Hepatic stellate cell (primary cell): Measurements from ENCODE around the gene AP5Z1.

Experiments used
- DNase-seq: peaks from one replicate; pipeline ENCODE4 v3.0.0; 2011; ENCODE audit warnings: low spot score

Gene AP5Z1

DNA sequence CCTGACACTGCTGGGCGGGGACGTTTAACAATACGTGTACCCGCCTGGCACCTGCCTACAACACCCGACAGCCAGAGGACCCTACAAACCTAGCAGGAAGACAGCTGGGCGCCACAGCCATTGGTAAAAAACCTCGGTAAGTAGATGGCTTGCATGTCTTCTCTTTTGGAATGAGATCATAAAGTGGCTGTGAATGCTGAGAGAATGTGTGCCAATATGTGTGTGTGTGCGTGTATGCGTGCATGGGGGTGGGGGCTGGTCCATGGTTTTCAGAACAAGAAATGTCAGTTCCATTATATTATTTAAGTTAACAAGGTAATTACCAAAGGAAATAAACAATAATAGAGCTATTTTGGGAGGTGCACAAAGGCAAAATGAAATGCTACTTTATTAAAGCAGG lies 47.3 kb downstream of the AP5Z1 start:
- DNase-seq = no peak

DNA sequence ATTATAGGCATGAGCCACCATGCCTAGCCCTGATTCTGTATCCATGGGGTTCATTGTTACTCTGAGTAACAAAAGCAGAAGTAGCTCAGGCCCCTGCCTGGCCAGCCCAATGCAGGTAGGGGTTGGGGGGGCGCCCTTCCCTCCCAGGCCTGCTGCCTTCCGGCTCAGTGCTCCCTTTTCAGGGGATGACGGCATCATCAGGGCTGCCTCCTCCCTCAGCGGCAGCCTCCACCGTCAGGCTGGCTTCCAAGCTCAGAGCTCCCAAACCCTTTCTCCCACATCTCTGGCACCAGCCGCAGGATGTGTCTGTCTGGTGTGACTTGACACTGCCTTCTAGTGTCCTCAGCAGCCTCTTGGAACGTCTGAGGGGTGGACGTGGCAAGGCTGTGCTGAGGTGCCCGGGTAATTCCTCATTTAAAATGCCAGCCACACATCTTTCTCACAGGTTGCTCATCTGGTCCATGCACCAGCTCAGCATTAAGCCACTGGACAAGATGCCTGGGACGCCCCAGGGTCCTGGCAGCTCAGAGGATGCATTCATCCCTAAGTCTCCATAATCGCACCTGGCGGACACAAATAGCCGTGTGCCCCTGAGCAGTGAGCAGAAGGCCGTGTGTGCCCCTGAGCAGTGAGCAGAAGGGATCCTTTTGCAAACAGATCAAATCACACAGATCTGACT lies 48.2 kb downstream of the AP5Z1 start:
- no peak for DNase-seq

GRCh38 chr7:4824120-4824775 lies 48.8 kb downstream of the AP5Z1 start:
- no peak for DNase-seq

GRCh38 chr7:4825081-4825480 lies 49.7 kb downstream of the AP5Z1 start:
- no peak for DNase-seq

DNA sequence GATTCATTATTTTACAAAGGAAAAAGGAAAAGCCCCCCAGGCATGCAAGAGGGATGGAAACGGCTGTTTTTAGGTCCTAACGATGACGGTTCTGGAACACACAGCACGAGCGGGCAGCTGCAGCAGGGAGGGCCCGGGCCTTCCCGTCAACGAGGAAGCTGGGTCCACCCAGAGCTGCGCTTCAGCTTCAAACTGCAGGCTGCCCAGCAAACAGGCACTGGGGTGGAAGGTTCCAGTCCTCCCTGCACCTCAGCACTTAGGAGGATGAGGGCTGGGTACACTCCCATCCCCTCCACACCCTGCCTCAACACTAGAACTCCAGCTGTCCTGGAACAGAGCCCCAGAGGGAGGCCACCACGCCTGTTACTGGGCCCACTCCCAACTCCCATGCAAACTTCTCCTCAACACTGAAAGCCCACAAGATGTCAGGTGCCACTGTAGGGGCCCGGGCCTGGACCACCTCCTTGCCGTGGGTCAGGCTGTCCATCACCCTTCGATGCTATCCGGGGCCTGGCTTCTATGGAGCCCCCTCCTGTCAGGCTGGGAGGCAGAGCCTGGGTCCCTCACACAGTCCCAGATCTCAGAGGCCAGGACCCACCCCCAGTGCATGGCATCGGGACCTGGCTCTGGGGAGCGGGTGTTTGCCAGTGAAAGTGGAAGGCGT lies 53.4 kb downstream of the AP5Z1 start:
- DNase-seq = no peak

DNA sequence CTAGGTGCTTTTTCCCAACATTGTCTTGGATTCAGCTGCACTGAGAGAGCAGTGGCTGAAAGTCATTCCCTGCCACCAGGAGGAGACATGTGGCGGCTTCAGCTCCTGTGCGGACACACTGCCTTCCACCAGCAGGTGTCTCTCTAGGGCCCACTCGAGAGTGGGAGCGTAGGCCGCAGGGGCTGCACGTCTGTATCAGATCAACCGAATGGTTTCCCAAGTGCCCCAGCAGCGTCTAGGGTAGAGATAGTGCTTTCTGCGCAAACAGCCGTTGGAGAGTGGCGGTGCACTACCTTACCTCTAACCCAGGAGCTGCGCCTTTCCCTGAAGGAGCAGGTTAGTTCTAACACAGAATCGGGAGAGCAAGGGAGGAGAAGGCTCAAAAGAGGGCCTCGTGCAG lies 54.8 kb downstream of the AP5Z1 start:
- DNase-seq = peak; percentile 47

DNA sequence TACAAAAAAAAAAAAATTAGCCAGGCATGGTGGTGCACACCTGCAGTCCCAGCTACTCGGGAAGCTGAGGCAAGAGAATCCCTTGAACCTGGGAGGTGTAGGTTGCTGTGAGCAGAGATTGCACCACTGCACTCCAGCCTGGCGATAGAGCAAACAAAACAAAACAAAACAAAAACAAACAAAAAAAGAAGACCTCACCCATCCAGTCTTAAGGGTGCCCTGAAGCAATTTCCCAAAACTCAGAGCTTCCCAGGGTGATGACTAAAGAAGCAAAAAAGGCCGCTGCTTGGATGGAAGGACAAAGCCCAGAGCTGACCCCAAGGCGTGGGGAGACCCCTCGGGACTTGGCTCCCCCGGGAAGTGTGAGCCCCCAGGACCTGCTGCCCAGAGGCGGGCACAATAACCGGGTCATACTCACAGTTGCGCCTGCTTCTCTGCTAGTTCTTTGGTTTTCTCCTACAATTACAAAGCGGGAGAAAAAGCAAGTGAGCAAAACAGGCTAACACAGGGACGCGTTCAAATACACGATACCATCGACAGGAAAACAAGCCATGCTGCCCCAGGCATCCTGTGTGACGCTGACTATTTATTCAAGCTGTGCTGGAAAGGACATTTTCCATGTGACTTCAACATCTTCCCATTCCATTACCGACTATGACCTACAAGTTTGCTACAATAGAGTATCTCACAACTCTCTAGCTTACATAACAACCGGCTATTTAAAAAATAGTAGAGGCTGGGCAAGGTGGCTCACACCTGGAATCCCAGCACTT lies 56.5 kb downstream of the AP5Z1 start:
- DNase-seq = no peak

DNA sequence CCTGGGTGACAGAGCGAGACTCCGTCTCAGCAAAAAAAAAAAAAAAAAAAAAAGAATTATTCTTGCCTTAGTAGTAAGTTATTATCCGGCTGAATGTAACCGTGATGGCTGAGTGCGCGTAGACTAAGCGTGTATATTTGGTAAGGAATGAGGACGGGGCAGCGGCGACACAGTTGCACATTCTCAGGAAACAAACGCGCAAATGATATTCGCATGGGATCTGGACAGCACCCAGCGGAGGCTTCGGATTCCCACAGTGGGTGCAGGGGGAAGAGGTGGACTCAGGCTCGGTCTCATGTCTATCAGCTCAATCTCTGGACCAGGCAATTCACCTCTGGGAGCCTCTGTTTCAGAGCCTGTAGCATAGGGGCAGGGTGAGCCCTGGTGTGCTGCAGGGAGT lies 57.3 kb downstream of the AP5Z1 start:
- DNase-seq = no peak

- DNase-seq = no peak
Observed at GRCh38 chr7:4833176-4833575, 57.8 kb downstream of the AP5Z1 start.

- no peak for DNase-seq
Observed at GRCh38 chr7:4833691-4834600, 58.5 kb downstream of the AP5Z1 start.

DNA sequence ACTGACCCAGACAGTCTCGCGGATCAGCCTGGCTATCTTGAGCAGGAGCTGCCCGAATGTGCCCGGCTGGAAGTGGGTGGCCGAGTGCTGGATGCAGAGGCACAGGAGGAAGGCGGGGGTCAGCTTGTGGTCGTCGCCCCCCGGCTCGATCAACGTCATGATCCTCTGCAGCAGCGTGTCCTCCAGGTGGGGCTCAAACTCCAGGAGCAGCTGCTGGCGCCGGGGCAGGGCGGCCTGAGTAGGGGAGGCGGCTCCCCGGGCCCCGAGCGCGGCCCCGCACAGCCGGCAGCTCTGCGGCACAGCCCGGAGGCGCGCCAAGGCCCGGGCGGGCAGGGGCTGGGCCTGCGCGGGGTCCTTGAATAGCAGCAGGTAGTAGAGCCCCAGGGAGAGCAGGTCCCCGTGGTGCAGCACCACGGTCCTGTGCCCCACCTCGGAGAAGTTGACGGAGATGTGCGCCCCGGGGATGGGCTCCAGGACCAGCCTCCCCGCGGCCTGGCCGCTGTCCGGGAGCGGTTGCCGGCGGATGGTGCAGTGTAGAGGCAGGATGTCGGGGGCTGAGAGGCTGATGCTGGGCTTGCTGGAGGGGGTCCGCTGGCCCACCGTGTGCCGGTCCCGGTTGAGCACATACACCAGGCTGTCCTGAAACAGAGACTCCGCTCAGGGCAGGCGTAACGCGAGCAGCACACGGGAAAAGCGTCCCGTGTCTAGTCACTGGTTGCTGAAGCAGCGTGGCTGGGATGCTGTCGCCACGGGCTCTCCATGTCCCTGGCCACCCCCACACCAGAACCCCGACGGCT lies 59.4 kb downstream of the AP5Z1 start:
- no peak for DNase-seq

GRCh38 chr7:4835398-4836205 lies 60.2 kb downstream of the AP5Z1 start:
- DNase-seq = no peak

GRCh38 chr7:4836206-4836661 lies 60.8 kb downstream of the AP5Z1 start:
- no peak for DNase-seq

DNA sequence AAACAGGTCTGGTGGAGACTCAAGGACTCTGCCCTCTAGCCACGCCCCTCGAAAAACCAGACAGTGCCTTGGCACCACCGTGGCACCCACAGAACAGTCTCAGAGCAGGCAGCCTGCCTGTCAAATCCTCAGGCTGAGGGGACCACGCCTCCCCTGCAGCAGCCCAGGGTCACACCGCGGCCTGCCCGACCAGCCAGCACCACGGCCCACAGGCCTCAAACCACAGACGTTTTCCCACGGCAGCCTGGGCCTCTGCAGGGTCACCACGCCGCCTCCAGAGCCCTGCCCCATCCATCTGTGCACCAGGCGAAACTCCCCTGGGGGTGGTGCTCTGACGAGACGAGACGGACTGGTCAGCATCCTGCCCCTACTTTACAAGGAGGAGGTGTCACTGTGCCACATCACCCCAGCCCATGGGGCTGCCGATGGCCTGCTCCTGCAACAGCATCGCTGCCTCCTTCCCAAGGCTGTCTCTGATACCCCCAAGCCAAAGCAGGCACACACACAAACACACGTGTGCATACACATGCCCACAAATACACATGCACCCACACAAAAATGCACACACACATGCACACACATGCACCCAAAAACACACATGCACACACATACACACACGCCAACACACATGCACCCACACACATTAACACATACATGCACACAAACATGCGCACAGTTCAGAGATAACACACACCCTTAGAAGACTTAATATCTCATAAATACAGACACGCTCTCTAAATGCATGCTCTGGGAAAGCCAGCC lies 61.8 kb downstream of the AP5Z1 start:
- peak; percentile 48 for DNase-seq

- no peak for DNase-seq
Observed at GRCh38 chr7:4837803-4838625, 62.6 kb downstream of the AP5Z1 start.

DNA sequence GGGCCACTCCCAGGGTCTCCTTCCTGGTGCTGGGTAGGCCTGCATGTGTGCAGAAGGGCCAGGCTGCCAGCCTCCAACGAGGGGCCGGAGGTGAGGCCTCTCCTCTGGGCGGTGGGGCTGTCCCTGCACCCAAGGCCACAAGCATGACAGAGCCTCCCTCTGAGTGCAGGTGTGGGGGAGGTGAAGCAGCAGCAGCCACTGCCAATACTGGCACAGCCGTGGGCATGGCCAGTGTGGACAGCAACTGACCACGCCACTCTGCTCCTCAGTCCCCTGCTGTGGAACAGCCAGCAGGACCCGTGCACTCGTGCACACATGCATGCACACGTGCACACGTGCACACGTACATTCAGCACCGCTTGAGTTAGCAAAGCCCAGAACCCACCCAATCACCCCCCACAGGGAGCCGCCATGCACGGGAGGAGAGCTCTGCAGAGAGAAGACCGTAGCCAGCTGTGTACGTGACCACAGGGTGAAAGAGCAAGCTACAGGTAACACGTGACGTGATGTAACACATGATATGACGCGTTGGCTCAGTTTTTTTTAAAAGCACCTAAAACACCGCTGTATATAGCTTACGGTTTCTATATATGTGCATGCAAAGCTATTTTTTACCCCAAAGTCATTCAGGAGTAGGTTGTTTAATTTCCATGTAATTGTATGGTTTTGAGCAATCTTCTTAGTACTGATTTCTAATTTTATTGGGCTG lies 63.4 kb downstream of the AP5Z1 start:
- no peak for DNase-seq

DNA sequence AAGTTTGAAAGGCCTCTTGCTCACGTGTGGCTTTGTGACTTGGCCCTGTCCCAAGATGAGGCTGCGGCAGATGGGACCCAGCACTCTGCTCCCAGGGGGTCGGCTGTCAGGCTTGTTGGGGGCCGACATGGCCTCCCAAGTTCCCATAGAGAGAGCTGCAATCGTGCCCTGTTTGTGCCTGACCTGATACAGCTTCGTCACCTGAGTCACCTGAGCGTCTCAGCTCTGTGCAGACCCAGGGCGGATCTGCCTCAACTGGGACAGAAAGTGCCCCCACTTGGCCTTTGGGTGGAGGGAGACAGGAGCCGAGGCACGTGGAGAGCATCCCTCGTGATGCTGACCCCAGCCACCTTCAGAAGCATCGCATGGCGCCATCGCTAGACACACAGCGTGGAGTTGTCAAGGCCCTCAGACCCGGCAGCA lies 64.7 kb downstream of the AP5Z1 start:
- no peak for DNase-seq
